ENCODE results near the gene ACVR1.
"Not testable (repeated sequence)": the region's sequence is repeated elsewhere in the genome, so short reads cannot be mapped to it uniquely, and the experiment has no call there.

The ACVR1 gene

DNA sequence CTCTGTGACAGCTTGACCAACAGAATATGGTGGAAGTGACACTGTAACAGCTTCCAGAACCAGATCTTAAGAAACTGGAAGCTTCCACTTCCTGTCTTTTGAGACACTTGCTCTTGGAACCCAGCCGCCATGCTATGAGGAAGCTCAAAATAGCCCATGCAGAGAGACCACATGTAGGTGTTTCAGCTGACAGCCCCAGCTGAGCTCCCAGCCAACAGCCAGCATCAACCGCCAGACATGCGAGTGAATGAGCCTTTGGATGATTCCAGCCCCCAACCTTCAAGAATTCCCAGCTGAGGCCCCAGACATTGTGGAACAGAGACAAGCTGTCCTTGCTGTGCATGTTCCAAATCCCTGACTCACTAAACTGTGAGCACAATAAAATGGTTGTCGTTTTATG, 27.9 kb downstream of the ACVR1 start:
- no peak for DNase-seq

DNA sequence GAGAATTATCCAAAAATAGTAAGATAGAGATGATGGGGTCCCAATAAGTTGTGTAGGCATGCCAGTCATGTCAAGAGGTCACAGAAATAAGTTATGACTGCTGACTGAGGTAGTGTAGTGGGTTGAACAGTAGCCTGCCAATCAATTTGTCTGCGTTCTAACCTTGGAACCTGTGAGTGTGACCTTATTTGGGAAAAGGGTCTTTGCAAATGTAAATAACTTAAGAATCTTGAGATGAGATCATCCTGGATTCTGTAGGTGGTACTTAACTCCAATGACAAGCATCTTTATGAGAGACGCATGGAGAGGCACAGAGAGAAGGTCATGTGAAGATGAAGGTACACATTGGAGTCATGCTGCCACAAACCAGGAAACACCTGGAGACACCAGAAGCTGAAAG, 31.0 kb downstream of the ACVR1 start:
- no peak for DNase-seq

- no peak for DNase-seq
These were observed 32.2 kb downstream of the ACVR1 start for GRCh38 chr2:157843935-157844334.

- no peak for DNase-seq
These were observed 33.0 kb downstream of the ACVR1 start for GRCh38 chr2:157843081-157843480.

DNA sequence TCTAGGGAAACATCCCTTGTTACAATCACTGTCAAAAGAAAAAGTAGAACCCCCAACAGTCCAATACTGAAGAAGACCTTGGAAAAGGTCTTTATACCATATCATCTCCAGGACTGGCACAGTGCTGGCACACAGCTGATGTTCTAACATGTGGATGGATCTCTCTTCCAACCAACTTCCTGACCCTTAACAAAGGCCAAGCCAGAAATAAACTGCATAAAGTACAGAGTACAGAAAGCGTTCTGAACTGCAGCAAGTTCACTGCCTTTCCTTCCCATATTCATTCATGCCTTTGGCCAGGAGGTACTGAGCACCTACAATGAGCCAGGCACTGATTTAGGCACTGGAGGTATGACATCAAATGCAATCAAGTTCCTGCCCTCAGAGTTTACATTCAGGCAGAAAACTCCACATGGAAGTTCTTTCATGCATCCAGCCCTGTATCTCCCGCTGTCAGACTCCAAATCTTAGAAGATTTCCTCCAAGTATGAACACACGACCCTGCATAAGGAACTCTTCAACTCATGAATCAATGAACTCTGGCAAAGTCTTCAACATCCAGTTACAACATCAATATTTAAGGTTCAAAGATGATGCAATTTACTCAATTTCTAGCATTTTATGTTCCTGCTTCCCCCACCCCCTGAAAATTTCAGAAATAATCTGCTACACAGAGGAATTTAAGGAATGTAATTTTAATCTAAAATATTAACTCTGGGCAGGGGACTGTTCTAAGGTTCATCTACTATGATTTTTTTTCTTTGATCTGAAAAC, 33.8 kb downstream of the ACVR1 start:
- no peak for DNase-seq

GRCh38 chr2:157841485-157841884, 34.6 kb downstream of the ACVR1 start:
- DNase-seq, result no peak

GRCh38 chr2:157840568-157841156, 35.5 kb downstream of the ACVR1 start:
- DNase-seq, result no peak

- DNase-seq, result no peak
These were observed 36.3 kb downstream of the ACVR1 start for GRCh38 chr2:157839822-157840221.

DNA sequence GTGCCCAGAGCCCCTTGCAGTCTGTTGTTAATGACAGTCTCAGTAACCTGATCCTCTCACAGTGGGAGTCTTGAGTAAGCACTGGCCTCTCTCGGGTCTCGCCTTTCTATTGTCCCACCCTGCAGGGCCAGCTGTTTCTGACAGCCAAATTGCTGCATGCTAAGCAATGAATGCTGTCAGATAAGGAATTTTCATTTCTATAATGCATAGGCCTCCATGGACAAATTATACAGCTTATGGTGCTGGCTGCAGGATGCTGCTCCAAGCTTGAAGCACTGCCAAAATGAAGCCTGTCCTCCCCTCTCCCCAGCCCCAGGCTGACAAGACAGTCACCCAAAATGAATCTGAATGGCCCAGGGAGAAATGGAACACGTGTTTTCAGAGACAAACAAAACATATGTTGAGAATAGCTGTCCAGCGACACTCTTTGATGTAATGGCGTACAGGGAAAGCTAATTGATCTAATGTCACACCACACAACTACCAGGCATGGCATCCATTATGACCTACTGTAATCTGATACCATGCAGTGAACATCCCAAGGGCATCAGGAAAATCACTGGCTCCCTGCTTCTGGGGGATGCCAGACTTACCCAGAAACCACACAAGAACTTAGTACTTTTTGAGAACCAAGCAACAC, 36.8 kb downstream of the ACVR1 start:
- DNase-seq, result no peak

DNA sequence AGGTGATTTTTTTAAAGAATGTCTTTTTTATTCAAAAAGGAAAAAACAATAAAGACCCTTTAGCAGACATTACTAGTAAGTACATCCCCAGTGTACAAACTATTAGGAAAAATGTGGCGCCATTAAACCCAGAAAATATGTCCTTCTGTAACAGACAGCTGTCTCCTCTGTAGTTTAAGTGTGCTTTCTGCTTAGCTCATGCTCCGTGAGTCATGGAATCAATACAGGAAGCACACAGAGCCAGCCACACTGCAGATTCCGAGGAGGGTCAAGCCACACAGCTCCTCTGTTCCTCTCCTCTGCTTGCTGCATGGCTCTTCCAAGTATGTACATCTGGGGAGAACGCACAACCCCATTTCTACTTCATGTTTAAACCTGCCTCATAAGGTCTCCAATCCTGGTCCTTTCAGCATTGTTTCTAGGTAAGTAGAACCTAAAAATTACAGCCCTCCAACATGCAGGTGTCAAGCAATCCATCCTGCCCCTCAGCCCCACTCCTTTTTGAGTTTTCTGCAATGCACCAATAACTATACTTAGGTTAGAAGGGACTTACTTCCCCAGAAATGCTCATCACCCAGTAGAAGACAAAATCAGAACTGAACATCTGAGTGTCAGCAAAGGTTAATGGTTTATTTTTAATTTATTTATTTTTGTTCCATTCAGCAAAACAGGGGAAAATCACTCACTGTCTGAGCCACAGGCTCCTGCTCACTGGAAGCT, 37.5 kb downstream of the ACVR1 start:
- DNase-seq, result peak; percentile 46

DNA sequence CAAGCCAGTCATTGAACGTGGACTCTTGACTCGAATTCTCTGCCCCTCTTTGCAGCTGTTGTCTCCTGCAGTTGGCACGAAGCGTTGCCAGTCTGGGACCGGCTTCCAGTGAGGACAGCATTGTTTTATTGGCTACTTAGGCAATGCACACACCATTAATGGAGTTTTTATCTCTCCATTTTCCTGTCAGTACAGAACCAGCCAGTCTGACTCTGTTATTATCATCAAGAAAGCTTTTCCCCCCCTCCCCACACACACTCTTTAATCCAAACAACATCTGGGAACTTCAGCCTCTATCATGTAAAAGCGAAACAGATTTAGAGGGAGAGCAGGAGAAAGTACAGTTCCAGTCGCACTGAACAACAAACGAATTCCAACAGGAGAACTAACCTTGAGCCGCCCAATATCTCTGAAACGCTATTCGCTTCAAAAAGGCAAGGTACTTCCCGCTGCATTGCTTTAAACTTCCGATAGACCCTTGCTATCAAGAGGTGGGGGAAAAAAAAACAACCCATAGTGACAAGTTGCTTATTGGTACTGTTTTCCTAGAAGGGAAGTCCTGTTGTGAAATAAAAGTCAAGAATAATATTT, 38.2 kb downstream of the ACVR1 start:
- no peak for DNase-seq

DNA sequence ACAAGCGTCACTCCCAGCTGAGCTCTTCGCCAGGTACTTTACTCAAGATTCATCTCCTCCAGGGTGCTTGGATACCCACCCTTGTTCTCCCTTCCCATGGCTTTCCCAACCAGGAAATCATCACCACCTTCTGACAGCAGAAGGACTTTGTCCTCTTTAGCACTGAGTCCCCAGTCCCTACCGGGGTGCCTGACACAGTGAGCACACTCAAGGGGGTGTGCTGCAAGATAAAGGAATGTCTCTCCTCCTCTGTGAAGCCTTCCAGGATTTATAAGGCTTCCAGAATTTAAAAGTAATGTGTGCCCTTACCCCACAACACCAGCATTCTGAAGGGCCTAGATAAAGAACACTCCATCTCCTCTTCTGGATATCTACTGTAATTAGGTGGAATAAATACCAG, 39.6 kb downstream of the ACVR1 start:
- no peak for DNase-seq

GRCh38 chr2:157835425-157835824, 40.7 kb downstream of the ACVR1 start:
- no peak for DNase-seq

DNA sequence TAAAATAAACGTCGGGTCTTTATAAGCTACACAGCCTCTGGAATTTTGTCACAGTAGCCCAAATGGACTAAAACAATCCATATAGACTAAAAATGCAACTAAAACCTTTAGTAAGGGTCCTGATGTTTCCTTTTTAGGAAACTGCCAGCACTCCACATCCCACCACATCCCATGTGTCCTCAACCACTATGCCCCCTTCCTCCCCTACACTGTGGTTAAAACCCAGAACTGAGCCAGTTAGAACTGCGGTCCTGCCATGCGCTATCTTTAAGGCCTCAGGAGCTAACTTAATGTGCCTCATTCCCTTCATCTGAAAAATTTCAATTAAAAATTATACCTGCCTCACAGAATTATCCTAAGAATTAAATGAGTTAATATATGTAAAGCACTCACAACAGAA, 41.1 kb downstream of the ACVR1 start:
- no peak for DNase-seq

DNA sequence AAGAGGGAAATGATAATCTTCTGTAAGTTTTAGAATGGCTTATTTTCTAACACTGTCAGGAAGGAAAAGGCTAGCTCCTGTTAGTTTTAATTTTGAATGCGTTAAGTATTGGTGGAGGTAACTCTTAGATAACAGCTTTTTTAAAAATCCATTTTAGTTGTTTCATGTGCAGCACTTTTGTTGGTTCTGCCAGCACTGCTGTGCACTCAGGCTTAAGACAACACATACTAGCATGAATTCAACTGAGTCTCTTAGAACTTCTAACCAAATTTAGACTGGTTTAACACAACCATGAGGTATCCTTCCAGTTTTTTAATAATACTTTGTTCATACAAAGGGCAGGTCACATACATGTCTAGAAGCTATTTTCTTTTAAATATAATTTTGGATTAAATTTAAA, 42.4 kb downstream of the ACVR1 start:
- DNase-seq, result no peak

DNA sequence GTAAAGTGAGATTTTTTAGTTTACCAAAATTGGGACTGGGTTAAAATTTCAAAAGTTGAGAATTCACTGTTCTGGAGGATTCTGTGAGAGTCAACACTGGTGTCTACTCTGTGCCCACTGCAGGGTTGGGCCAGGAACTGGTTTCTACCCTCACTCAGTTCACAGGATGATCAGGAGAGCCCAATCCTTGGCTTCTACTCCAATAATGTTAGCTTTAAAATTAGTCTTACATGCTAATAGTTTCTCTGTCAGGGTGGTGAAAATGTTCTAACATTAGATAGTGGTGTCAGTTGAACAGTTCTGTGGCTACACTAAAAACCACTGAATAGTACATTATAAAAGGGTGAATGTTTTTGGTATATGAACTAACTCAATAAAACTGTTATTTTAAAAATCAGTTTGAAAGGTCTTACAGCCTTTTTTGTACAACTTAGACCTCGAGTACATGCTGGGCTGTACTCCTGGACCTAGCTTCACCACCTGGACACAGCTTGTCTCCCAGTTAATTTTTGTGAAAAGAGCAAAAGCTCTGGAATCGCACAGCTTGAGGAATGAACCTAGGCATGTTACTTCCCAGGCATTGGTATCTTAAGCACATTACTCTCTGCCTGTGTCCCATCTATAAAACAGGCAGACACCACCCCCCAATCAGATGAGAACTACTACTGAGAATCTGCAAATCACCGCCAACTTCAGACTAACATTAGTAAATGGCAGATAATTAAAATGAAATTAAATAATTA, 44.4 kb downstream of the ACVR1 start:
- DNase-seq, result no peak

DNA sequence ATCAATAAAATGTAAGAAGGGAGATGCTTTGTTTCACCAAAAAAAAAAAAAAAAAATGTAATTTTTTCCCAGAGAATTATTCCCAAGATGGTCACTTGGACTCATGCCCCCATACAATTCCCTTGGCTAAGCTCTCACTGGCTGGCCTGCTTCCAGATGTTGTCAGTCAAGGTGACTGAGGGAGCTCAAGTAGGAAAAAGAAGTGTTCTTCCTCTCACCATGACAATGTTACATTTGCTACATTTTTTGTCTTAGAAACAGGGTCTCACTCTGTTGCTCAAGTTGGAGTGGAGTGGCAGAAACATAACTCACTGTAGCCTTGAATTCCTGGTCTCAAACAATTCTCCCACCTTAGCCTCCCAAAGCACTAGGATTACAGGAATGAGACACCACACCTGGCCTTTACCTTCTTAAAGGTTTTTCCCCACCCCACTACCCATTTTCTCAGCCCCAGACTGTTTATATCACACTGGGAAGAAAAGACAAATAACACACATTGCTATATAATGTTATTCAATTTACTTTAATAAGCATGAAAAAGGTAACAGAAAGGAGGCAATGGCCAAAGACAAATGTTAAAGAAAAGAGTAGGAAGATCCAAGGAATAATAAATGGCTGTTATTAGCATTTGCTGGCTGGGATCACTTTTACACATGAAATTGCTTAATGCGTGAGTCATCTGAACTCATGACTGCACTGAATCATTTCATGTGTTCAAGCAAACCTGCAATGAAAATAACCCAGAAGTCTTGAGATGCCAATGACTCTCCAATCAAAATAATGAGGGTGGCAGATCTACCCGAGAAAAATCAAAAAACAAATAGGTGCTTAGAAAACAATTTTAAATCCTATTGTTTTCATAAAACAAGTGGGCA, 45.2 kb downstream of the ACVR1 start:
- no peak for DNase-seq

- no peak for DNase-seq
These were observed 45.9 kb downstream of the ACVR1 start for GRCh38 chr2:157830266-157830665.

DNA sequence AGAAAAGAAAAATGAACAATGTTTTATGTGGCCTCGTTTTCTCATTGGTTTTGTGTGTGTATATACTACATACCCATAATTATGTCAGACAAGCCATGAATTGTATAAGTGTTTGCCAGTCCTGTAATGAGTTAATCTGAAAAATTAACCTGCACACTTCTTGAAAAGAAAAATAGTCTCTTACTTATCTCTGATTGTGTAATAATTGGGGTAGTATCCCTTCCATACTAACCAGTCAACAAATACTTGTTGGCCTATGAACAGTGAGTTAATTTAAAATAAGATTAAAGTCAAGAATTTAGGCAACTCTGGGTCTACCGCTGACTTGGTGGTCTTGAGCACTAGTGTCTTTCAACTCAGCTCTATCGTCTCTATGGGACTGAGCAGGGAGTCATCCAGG, 48.8 kb downstream of the ACVR1 start:
- DNase-seq, result no peak

DNA sequence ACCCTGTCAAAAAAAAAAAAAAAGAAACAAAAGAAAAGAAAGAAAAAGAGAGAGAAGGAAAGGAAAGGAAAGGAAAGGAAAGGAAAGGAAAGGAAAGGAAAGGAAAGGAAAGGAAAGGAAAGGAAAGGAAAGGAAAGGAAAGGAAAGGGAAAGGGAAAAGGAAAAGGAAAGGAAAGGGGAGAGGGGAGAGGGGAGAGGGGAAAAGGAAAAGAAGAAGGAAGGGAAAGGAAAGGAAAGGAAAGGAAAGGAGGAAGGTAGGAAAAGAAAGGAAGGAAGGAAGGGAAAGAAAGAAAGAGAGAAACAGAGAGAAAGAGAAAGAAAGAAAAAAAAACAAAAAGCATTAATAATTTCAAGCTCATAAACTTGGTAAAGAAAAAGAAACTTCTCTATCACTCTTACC, 49.5 kb downstream of the ACVR1 start:
- DNase-seq, result not testable (repeated sequence)

GRCh38 chr2:157825885-157826284, 50.2 kb downstream of the ACVR1 start:
- DNase-seq, result no peak

- DNase-seq, result no peak
These were observed 53.1 kb downstream of the ACVR1 start for GRCh38 chr2:157822993-157823392.
